IMR-90 (cell line): ENCODE results near the gene TREH. TPM values are rescaled to one million over a fixed set of nuclear protein-coding genes. Genes with fewer than 3 reads are reported as not detected.

Source experiments
- ATAC-seq: fragments of 200-7000 bp; cut with Tn5 transposase; 2 replicates; pipeline ENCODE4 v1.9.1; 2020; ENCODE audit warnings: low read depth, mild to moderate bottlenecking, moderate library complexity
- BruUV-seq: library from RNA; stranded (reverse); fragments of 400-500 nt; replicated peaks from 2 replicates; lab custom pipeline; 2021; lab: Mats Ljungman, UMichigan
- CTCF ChIA-PET: fragments of 300-600 bp; formaldehyde crosslinking; extraction: SDS; loops from one replicate; lab custom pipeline; 2021; ENCODE audit warnings: antibody characterized with exemption; lab: Yijun Ruan, JAX
- POLR2A ChIA-PET: fragments of 300-600 bp; sonication (Branson Sonifier 250); formaldehyde crosslinking; loops from one replicate; lab custom pipeline; 2022; ENCODE audit warnings: antibody characterized with exemption; ENCODE audit not compliant: unreplicated experiment; lab: Charles Lee
- DNase-seq: peaks from one replicate; pipeline ENCODE4 v3.0.0; 2013
- H2AFZ ChIP-seq: replicated peaks from 2 replicates; pipeline ENCODE3; 2013; ENCODE audit warnings: low read length, mild to moderate bottlenecking; ENCODE audit not compliant: poor library complexity
- H2AK5ac ChIP-seq: 2 replicates; pipeline ENCODE4 v1.6.1; 2013; ENCODE audit warnings: low read depth, low read length, inconsistent platforms
- H2AK9ac ChIP-seq: replicated peaks from 2 replicates; pipeline ENCODE3; 2013; ENCODE audit warnings: mild to moderate bottlenecking, low read depth, low read length, moderate library complexity; ENCODE audit not compliant: poor library complexity
- H2BK120ac ChIP-seq: 2 replicates; pipeline ENCODE4 v1.6.1; 2013; ENCODE audit warnings: low read depth, low read length, inconsistent platforms
- H2BK15ac ChIP-seq: 3 replicates; pipeline ENCODE4 v1.6.1; 2013; ENCODE audit warnings: low read depth, low read length, inconsistent platforms
- H2BK20ac ChIP-seq: 2 replicates; pipeline ENCODE4 v1.6.1; 2013; ENCODE audit warnings: low read depth, mild to moderate bottlenecking, inconsistent platforms, low read length, moderate library complexity
- H2BK5ac ChIP-seq: 2 replicates; pipeline ENCODE4 v1.6.1; 2013; ENCODE audit warnings: mild to moderate bottlenecking, low read depth, low read length, inconsistent platforms; ENCODE audit not compliant: poor library complexity, severe bottlenecking
- H3K14ac ChIP-seq: replicated peaks from 2 replicates; pipeline ENCODE4 v1.6.1; 2013; ENCODE audit warnings: low read depth, low read length, inconsistent platforms
- H3K18ac ChIP-seq: 2 replicates; pipeline ENCODE4 v1.6.1; 2013; ENCODE audit warnings: low read depth, low read length, control low read depth
- H3K23ac ChIP-seq: 2 replicates; pipeline ENCODE4 v1.6.1; 2013; ENCODE audit warnings: low read depth, low read length, inconsistent platforms
- H3K27ac ChIP-seq: 2 replicates; pipeline ENCODE4 v1.5.1; 2013; ENCODE audit warnings: mild to moderate bottlenecking, control low read depth, low read length; ENCODE audit not compliant: insufficient read depth
- H3K27me3 ChIP-seq: 2 replicates; pipeline ENCODE4 v1.6.1; 2013; ENCODE audit warnings: low read length; ENCODE audit not compliant: control insufficient read depth, insufficient read depth
- H3K36me3 ChIP-seq: 2 replicates; pipeline ENCODE4 v1.6.1; 2013; ENCODE audit warnings: low read length, mixed read lengths; ENCODE audit not compliant: control insufficient read depth, insufficient read depth
- H3K4ac ChIP-seq: 2 replicates; pipeline ENCODE4 v1.6.1; 2013; ENCODE audit warnings: low read depth, low read length, inconsistent platforms
- H3K4me1 ChIP-seq: 2 replicates; pipeline ENCODE4 v1.6.1; 2013; ENCODE audit warnings: low read length, mixed read lengths; ENCODE audit not compliant: control insufficient read depth, insufficient read depth
- H3K4me2 ChIP-seq: 2 replicates; pipeline ENCODE4 v1.6.1; 2013; ENCODE audit warnings: low read depth, mild to moderate bottlenecking, control low read depth, low read length, moderate library complexity
- H3K4me3 ChIP-seq: 2 replicates; pipeline ENCODE4 v1.5.1; 2013; ENCODE audit warnings: low read depth, mild to moderate bottlenecking, control low read depth, low read length, moderate library complexity; ENCODE audit not compliant: insufficient read depth
- H3K56ac ChIP-seq: 2 replicates; pipeline ENCODE4 v1.6.1; 2013; ENCODE audit warnings: low read length, inconsistent platforms; ENCODE audit not compliant: insufficient read depth; ENCODE audit errors: extremely low read depth
- H3K79me1 ChIP-seq, 2 experiments: 2 replicates each; pipeline ENCODE4 v1.6.1; 2013; ENCODE audit warnings: low read length in 2 of 2, inconsistent platforms in 1 of 2, low read depth in 1 of 2
- H3K9ac ChIP-seq: 2 replicates; pipeline ENCODE4 v1.6.1; 2013; ENCODE audit warnings: low read depth, low read length, control low read depth
- H3K9me1 ChIP-seq: 2 replicates; pipeline ENCODE4 v1.6.1; 2013; ENCODE audit warnings: low read length, inconsistent platforms; ENCODE audit not compliant: insufficient read depth
- H3K9me3 ChIP-seq: 2 replicates; pipeline ENCODE4 v1.6.1; 2013; ENCODE audit warnings: low read length; ENCODE audit not compliant: control insufficient read depth, insufficient read depth
- H4K20me1 ChIP-seq: 2 replicates; pipeline ENCODE4 v1.6.1; 2013; ENCODE audit warnings: low read length, inconsistent platforms; ENCODE audit not compliant: insufficient read depth
- H4K5ac ChIP-seq: 2 replicates; pipeline ENCODE4 v1.6.1; 2013; ENCODE audit warnings: mild to moderate bottlenecking, low read depth, low read length, control low read depth
- H4K8ac ChIP-seq, 2 experiments: 2 replicates each; pipeline ENCODE4 v1.6.1; 2013; ENCODE audit warnings: low read depth in 2 of 2, low read length in 2 of 2, control low read depth in 1 of 2, inconsistent platforms in 1 of 2
- H4K91ac ChIP-seq: 2 replicates; pipeline ENCODE4 v1.6.1; 2013; ENCODE audit warnings: low read depth, low read length, inconsistent platforms; ENCODE audit not compliant: insufficient read depth
- BHLHE40 ChIP-seq: fragments of 150-350 bp; IDR thresholded peaks from 2 replicates; pipeline ENCODE4 v1.6.1; 2016; ENCODE audit warnings: mild to moderate bottlenecking, low read depth, low read length
- CEBPB ChIP-seq: IDR thresholded peaks from 2 replicates; pipeline ENCODE4 v1.6.1; 2012; ENCODE audit warnings: low read depth, low read length, improper control_type of control experiment
- CHD1 ChIP-seq: IDR thresholded peaks from 2 replicates; pipeline ENCODE4 v1.6.1; 2012; ENCODE audit warnings: low read depth, low read length, improper control_type of control experiment
- CTCF ChIP-seq: conservative IDR thresholded peaks from 2 replicates; pipeline ENCODE4 v1.5.1; 2012; ENCODE audit warnings: mild to moderate bottlenecking, low read depth, low read length, improper control_type of control experiment
- ELK1 ChIP-seq: fragments of 150-350 bp; IDR thresholded peaks from 2 replicates; pipeline ENCODE4 v1.6.1; 2016; ENCODE audit warnings: low read depth, mild to moderate bottlenecking, low read length, moderate library complexity, borderline replicate concordance
- FOS ChIP-seq: fragments of 150-350 bp; IDR thresholded peaks from 2 replicates; pipeline ENCODE4 v1.6.1; 2016; ENCODE audit warnings: low read depth, low read length
- MAFK ChIP-seq: IDR thresholded peaks from 2 replicates; pipeline ENCODE4 v1.6.1; 2012; ENCODE audit warnings: low read depth, low read length, improper control_type of control experiment
- MAZ ChIP-seq: IDR thresholded peaks from 2 replicates; pipeline ENCODE4 v1.6.1; 2012; ENCODE audit warnings: low read depth, mild to moderate bottlenecking, low read length, improper control_type of control experiment, moderate library complexity, borderline replicate concordance
- MXI1 ChIP-seq: IDR thresholded peaks from 2 replicates; pipeline ENCODE4 v1.6.1; 2012; ENCODE audit warnings: low read depth, mild to moderate bottlenecking, low read length, moderate library complexity, borderline replicate concordance
- NFE2L2 ChIP-seq: fragments of 150-350 bp; IDR thresholded peaks from 2 replicates; pipeline ENCODE4 v1.6.1; 2016; ENCODE audit warnings: low read depth, mild to moderate bottlenecking, low read length
- POLR2A ChIP-seq: IDR thresholded peaks from 2 replicates; pipeline ENCODE4 v1.6.1; 2012; ENCODE audit warnings: mild to moderate bottlenecking, low read depth, low read length
- RAD21 ChIP-seq: IDR thresholded peaks from 2 replicates; pipeline ENCODE4 v1.6.1; 2012; ENCODE audit warnings: low read length, improper control_type of control experiment
- RCOR1 ChIP-seq: IDR thresholded peaks from 2 replicates; pipeline ENCODE4 v1.6.1; 2012; ENCODE audit warnings: mild to moderate bottlenecking, low read length, improper control_type of control experiment; ENCODE audit not compliant: insufficient replicate concordance
- RFX5 ChIP-seq: IDR thresholded peaks from 2 replicates; pipeline ENCODE4 v1.8.0; 2012; ENCODE audit warnings: low read depth, mild to moderate bottlenecking, low read length, moderate library complexity
- SMC3 ChIP-seq: fragments of 150-350 bp; IDR thresholded peaks from 2 replicates; pipeline ENCODE4 v1.6.1; 2016; ENCODE audit warnings: low read depth, mild to moderate bottlenecking, antibody characterized with exemption, low read length, moderate library complexity
- USF2 ChIP-seq: fragments of 150-350 bp; IDR thresholded peaks from 2 replicates; pipeline ENCODE4 v1.6.1; 2017; ENCODE audit warnings: mild to moderate bottlenecking, antibody characterized with exemption, low read length, low read depth
- WGBS, 2 experiments: methylation state at CpG; one replicate each; pipeline versions ENCODE4 v1.1.5 to v1.1.7; 2013; ENCODE audit warnings: missing lambda C conversion rate in 2 of 2; ENCODE audit not compliant: insufficient read length in 1 of 2; ENCODE audit errors: extremely low coverage in 2 of 2; 5-methylcytosine and 5-hydroxymethylcytosine counted together
- dilution Hi-C: fragments of 300-500 bp; cut with HindIII; formaldehyde crosslinking; loops from one replicate; pipeline ENCODE4 v1.14.3; 2018; ENCODE audit warnings: low sequenced_read_pairs; ENCODE audit not compliant: unreplicated experiment
- in situ Hi-C: fragments of 300-500 bp; cut with MboI; formaldehyde crosslinking; loops from 3 replicates; pipeline ENCODE4 v1.14.3; 2019; ENCODE audit warnings: low sequenced_read_pairs, inconsistent platforms, mixed read lengths
- intact Hi-C: fragments of 100-400 bp; cut with micrococcal nuclease; formaldehyde crosslinking; loops from 2 replicates; pipeline ENCODE4 v1.10.0; 2022
- polyA plus RNA-seq, 3 experiments: library from polyadenylated mRNA; depleted of rRNA; stranded (reverse); fragments of >200 nt; gene quantifications; 2 replicates each; pipeline ENCODE4 v1.2.3, GENCODE V29; 2012; ENCODE audit warnings: low replicate concordance in 1 of 3
- total RNA-seq: library from RNA; depleted of rRNA; stranded (reverse); fragments of >200 nt; gene quantifications from 2 replicates; pipeline ENCODE4 v1.2.3, GENCODE V29; 2012

Gene TREH
- total and polyA plus RNA-seq, 2 of the 4 experiments (the other 2 are of a cell fraction), result not detected

GRCh38 chr11:118653684-118654390 is 25.6 kb downstream of the TREH start:
- H3K4me1 ChIP-seq, result no peaks in the 10 kb centered on the region
- no peak overlapping the region for H4K5ac ChIP-seq
- H3K14ac ChIP-seq, result no peak overlapping the region
- intact Hi-C loops (no loop called here), dilution Hi-C loops (no loop called here), in situ Hi-C loops (no loop called here)
- no peak overlapping the region for H3K4ac ChIP-seq
- DNase-seq, result no peak
- H2AK5ac ChIP-seq, result no peak overlapping the region
- H4K20me1 ChIP-seq, result peaks cover 28% of the 10 kb centered on the region
- H2BK20ac ChIP-seq, result no peak overlapping the region
- no peak overlapping the region for H3K18ac ChIP-seq
- no peak overlapping the region for H2BK120ac ChIP-seq
- H3K4me3 ChIP-seq, result no peak overlapping the region
- POLR2A ChIA-PET, result no interaction called here
- no peak overlapping the region for H4K8ac ChIP-seq
- CTCF ChIA-PET, result no interaction called here
- H4K91ac ChIP-seq, result no peak overlapping the region
- no peak overlapping the region for H2AFZ ChIP-seq
- no peaks in the 10 kb centered on the region for H3K9me3 ChIP-seq
- H3K23ac ChIP-seq, result no peak overlapping the region
- H2BK5ac ChIP-seq, result no peak overlapping the region
- H3K27me3 ChIP-seq, result no peaks in the 10 kb centered on the region
- no peak overlapping the region for H2AK9ac ChIP-seq
- H2BK15ac ChIP-seq, result no peak overlapping the region
- no peak overlapping the region for H3K27ac ChIP-seq
- no TSS peak for BruUV-seq
- H3K9me1 ChIP-seq, result no peaks in the 10 kb centered on the region
- peaks cover 78% of the 10 kb centered on the region for H3K36me3 ChIP-seq
- no peak for TF ChIP-seq BHLHE40
- no peak for TF ChIP-seq CTCF
- no peak for TF ChIP-seq FOS
- TF ChIP-seq MAZ, result no peak
- TF ChIP-seq NFE2L2, result no peak
- no peak for TF ChIP-seq CEBPB
- no peak for TF ChIP-seq MXI1
- no peak for TF ChIP-seq POLR2A
- TF ChIP-seq SMC3, result no peak
- TF ChIP-seq ELK1, result no peak
- TF ChIP-seq MAFK, result no peak
- TF ChIP-seq RCOR1, result no peak
- TF ChIP-seq USF2, result no peak
- TF ChIP-seq RAD21, result no peak
- TF ChIP-seq CHD1, result no peak
- TF ChIP-seq RFX5, result no peak
- ATAC-seq, result no peak
- H3K4me2 ChIP-seq, result no peak overlapping the region
- peaks cover 13 to 46% of the 10 kb centered on the region in 2 experiments; a peak in 3 of 4 replicates for H3K79me1 ChIP-seq
- no peak overlapping the region for H3K56ac ChIP-seq
- H3K9ac ChIP-seq, result no peak overlapping the region
- 100% methylated on average over 1 of the region's 8 CpGs; no CpG with 5 or more reads in 1 of the 2 experiments for WGBS, 2 experiments
